ENCODE measurements around the gene ADCY6. TPM values are rescaled to one million over a fixed set of nuclear protein-coding genes. Genes with fewer than 3 reads are reported as not detected.
"Not testable (repeated sequence)": the region's sequence is repeated elsewhere in the genome, so short reads cannot be mapped to it uniquely, and the experiment has no call there.

ADCY6 gene
- total RNA-seq, 2 experiments from 2014 or later, result 0.13 to 0.25 TPM

GRCh38 chr12:48773686-48774085, 15.2 kb downstream of the ADCY6 start:
- CTCF ChIA-PET, result interaction anchor here (2.1 to 2.6 kb wide), 2 partner anchors 20 to 21 kb away, joined by 6 read pairs; no protein-coding TSS in a partner anchor
- POLR2A ChIA-PET, result no interaction called here

- ChIA-PET POLR2A (no interaction called here), CTCF (interaction anchor here (1.0 to 2.6 kb wide), 2 partner anchors 19 to 23 kb away, joined by 5 to 6 read pairs; no protein-coding TSS in a partner anchor)
Observed at GRCh38 chr12:48771588-48772112, 17.2 kb downstream of the ADCY6 start.

GRCh38 chr12:48770756-48771155, 18.1 kb downstream of the ADCY6 start:
- ChIA-PET POLR2A (no interaction called here), CTCF (interaction anchor here (0.6 to 1.0 kb wide), 2 partner anchors 18 to 233 kb away, joined by 3 to 5 read pairs; no protein-coding TSS in a partner anchor)

GRCh38 chr12:48768736-48769135, 20.2 kb downstream of the ADCY6 start:
- ChIA-PET POLR2A (interaction anchor here (0.5 kb wide), 1 partner anchor 83 kb away, joined by 4 read pairs; the partner anchor contains the start of gene DDX23), CTCF (interaction anchor here (0.6 to 3.5 kb wide), 2 partner anchors 20 to 27 kb away, joined by 4 to 15 read pairs; no protein-coding TSS in a partner anchor)

GRCh38 chr12:48768147-48768546, 20.7 kb downstream of the ADCY6 start:
- CTCF ChIA-PET, result interaction anchor here (0.6 to 3.5 kb wide), 2 partner anchors 19 to 27 kb away, joined by 4 to 15 read pairs; no protein-coding TSS in a partner anchor
- POLR2A ChIA-PET, result interaction anchor here (0.5 kb wide), 1 partner anchor 84 kb away, joined by 4 read pairs; the partner anchor contains the start of gene DDX23

GRCh38 chr12:48767521-48767920, 21.4 kb downstream of the ADCY6 start:
- ChIA-PET CTCF (interaction anchor here (3.5 kb wide), 1 partner anchor 28 kb away, joined by 15 read pairs; no protein-coding TSS in a partner anchor), POLR2A (no interaction called here)

GRCh38 chr12:48767047-48767446, 21.8 kb downstream of the ADCY6 start:
- CTCF ChIA-PET, result interaction anchor here (3.5 kb wide), 1 partner anchor 28 kb away, joined by 15 read pairs; no protein-coding TSS in a partner anchor

GRCh38 chr12:48765753-48766162, 23.1 kb downstream of the ADCY6 start:
- ChIA-PET POLR2A (no interaction called here), CTCF (interaction anchor here (0.8 to 1.4 kb wide), 2 partner anchors 30 to 39 kb away, joined by 3 to 4 read pairs; no protein-coding TSS in a partner anchor)

More at GRCh38 chr12:48767047-48767446, 21.8 kb downstream of the ADCY6 start:
- POLR2A ChIA-PET, result no interaction called here

- ChIA-PET CTCF (interaction anchor here (1.4 kb wide), 1 partner anchor 31 kb away, joined by 4 read pairs; no protein-coding TSS in a partner anchor), POLR2A (no interaction called here)
Observed at GRCh38 chr12:48764521-48764920, 24.4 kb downstream of the ADCY6 start.

- CTCF ChIA-PET, result interaction anchor here (1.0 kb wide), 1 partner anchor 36 kb away, joined by 4 read pairs; no protein-coding TSS in a partner anchor
Observed at GRCh38 chr12:48758737-48759136, 30.2 kb downstream of the ADCY6 start.

GRCh38 chr12:48758186-48758585, 30.7 kb downstream of the ADCY6 start:
- CTCF ChIA-PET, result interaction anchor here (1.0 kb wide), 1 partner anchor 37 kb away, joined by 4 read pairs; no protein-coding TSS in a partner anchor

More at GRCh38 chr12:48758737-48759136, 30.2 kb downstream of the ADCY6 start:
- POLR2A ChIA-PET, result no interaction called here

GRCh38 chr12:48750769-48751356, 38.0 kb downstream of the ADCY6 start:
- ChIA-PET POLR2A (no interaction called here), CTCF (interaction anchor here (0.6 to 6.7 kb wide), 3 partner anchors 44 to 141 kb away, joined by 3 to 75 read pairs (median 5); no protein-coding TSS in a partner anchor)

More at GRCh38 chr12:48758186-48758585, 30.7 kb downstream of the ADCY6 start:
- POLR2A ChIA-PET, result no interaction called here

GRCh38 chr12:48750215-48750614, 38.7 kb downstream of the ADCY6 start:
- ChIA-PET POLR2A (interaction anchor here (0.7 kb wide), 1 partner anchor 546 kb away, joined by 3 read pairs; no protein-coding TSS in a partner anchor), CTCF (interaction anchor here (0.6 to 6.7 kb wide), 4 partner anchors 44 to 142 kb away, joined by 3 to 75 read pairs (median 4); no protein-coding TSS in a partner anchor)

- CTCF ChIA-PET, result interaction anchor here (1.1 kb wide), 1 partner anchor 17 kb away, joined by 5 read pairs; no protein-coding TSS in a partner anchor
- POLR2A ChIA-PET, result no interaction called here
Observed at GRCh38 chr12:48744251-48745008, 44.5 kb downstream of the ADCY6 start.

GRCh38 chr12:48739618-48740269, 49.1 kb downstream of the ADCY6 start:
- POLR2A ChIA-PET, result no interaction called here
- CTCF ChIA-PET, result interaction anchor here (0.6 to 1.2 kb wide), 2 partner anchors 12 to 14 kb away, joined by 3 read pairs; no protein-coding TSS in a partner anchor

- CTCF ChIA-PET, result interaction anchor here (0.6 to 0.9 kb wide), 3 partner anchors 17 to 328 kb away, joined by 3 read pairs; no protein-coding TSS in a partner anchor
- POLR2A ChIA-PET, result interaction anchor here (0.7 kb wide), 1 partner anchor 82 kb away, joined by 6 read pairs; the partner anchor contains the start of gene CACNB3
Observed at GRCh38 chr12:48736456-48736855, 52.4 kb downstream of the ADCY6 start.

GRCh38 chr12:48728807-48729206, 60.1 kb downstream of the ADCY6 start:
- POLR2A ChIA-PET, result no interaction called here
- CTCF ChIA-PET, result no interaction called here

GRCh38 chr12:48720737-48721136, 68.2 kb downstream of the ADCY6 start:
- CTCF ChIA-PET, POLR2A ChIA-PET: not testable (repeated sequence)

- CTCF ChIA-PET, result not testable (repeated sequence)
- POLR2A ChIA-PET, result interaction anchor here (1.3 kb wide), 1 partner anchor 38 kb away, joined by 4 read pairs; the partner anchor contains the start of gene KANSL2
Observed at GRCh38 chr12:48720171-48720570, 68.7 kb downstream of the ADCY6 start.
